GM12864 (cell line): ENCODE results near the gene SEPTIN2.

ENCODE experiments used
- DNase-seq: peaks from one replicate; pipeline ENCODE4 v3.0.0-alpha.2; 2011; ENCODE audit warnings: low read depth
- H3K4me3 ChIP-seq: 2 replicates; pipeline ENCODE4 v1.5.1; 2011; ENCODE audit warnings: mild to moderate bottlenecking, low read depth, low read length, control low read depth
- TF ChIP-seq, protein P1 (sequence below): IDR thresholded peaks from 2 replicates; pipeline ENCODE4 v1.5.1; 2011; ENCODE audit warnings: low read depth, mild to moderate bottlenecking, moderate library complexity, low read length, control low read depth, inconsistent platforms; ENCODE audit errors: missing control alignments

The SEPTIN2 gene

DNA sequence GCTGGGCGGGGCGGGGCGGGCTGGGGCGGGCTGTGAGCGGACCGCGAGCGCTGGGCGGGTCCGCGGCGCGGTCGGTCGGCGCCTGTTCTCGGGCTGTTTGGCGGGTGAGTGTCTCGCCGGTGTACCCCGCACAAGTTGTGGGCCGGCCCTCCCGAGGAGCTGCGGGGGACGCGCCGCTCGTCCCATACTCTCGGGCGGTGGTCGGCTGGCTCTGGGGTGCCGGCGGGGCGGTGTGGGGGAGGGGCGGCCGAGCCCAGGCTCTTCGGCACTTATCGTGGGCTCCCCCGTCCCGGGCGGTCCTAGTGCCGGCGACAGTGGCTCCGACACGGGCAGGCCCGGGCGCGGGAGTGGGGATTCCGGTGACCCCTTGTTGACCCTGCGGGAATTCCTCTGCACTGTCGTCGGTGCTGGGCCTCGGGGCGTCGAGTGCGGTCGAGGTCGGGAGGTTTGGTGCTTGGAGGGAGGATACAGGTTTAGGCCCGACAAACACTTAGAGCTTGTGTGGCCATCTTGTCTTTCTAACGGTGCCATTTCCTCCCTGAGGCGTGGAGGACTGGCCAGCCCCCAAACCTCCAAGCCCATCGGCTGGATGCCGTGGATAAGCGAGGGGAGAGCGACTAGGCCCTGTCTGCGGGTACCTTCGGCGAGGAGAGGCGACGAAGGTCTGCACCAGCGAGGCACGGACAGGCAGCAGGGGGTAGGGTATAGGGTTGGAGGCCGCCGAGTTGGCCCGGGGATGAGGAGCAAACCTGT lies at the start of gene SEPTIN2:
TSS of gene SEPTIN2 (plus strand) at position 47 of the 753 bp plus-strand sequence. CDS start 8,308 bp downstream, outside the sequence.
- TF ChIP-seq, protein P1, sequence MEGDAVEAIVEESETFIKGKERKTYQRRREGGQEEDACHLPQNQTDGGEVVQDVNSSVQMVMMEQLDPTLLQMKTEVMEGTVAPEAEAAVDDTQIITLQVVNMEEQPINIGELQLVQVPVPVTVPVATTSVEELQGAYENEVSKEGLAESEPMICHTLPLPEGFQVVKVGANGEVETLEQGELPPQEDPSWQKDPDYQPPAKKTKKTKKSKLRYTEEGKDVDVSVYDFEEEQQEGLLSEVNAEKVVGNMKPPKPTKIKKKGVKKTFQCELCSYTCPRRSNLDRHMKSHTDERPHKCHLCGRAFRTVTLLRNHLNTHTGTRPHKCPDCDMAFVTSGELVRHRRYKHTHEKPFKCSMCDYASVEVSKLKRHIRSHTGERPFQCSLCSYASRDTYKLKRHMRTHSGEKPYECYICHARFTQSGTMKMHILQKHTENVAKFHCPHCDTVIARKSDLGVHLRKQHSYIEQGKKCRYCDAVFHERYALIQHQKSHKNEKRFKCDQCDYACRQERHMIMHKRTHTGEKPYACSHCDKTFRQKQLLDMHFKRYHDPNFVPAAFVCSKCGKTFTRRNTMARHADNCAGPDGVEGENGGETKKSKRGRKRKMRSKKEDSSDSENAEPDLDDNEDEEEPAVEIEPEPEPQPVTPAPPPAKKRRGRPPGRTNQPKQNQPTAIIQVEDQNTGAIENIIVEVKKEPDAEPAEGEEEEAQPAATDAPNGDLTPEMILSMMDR: no peak
- no peak for DNase-seq

DNA sequence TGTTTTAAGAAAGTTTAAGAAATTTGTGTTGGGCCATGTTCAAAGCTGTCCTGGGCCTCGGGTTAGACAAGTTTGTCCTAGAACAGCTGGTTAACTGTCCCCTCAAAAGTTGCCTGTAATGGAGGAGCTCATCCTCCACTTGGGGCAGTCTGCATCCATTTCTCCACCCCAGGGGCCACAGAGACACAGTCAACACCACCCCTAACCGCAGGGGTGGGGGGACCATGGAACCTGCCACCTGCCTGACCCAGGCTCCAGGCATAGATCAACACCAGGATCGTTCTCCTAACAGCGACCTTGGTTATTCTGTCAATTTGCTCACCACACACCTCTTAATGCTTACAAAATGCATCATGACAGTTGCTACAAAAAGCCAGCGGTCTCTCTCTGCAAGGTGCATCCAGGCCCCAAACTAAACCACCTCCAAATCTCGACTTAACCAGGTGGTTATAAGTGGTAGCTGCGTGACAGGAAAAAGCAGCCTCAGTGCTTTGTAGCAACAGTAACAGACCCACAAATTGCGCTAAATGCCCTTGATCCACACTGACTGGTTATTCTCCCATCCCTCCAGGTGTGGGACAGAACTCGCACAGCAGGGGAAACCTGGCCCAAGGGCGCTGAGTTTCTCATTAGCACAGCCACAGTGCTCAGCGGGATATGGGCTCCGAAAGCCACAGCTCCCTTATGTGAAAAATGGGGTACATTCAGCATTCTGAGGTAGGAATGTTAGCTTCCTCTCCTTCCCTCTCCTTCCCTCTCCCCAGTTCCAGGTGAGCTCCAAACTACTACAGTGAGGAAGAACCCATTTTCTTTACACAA lies 48.3 kb upstream of the SEPTIN2 start:
- TF ChIP-seq, protein P1: peak; percentile 40
- H3K4me3 ChIP-seq: no peak overlapping the region

More for the DNA sequence above, at the start of gene SEPTIN2:
- H3K4me3 ChIP-seq: peak within 1 kb of the TSS; percentile 78

DNA sequence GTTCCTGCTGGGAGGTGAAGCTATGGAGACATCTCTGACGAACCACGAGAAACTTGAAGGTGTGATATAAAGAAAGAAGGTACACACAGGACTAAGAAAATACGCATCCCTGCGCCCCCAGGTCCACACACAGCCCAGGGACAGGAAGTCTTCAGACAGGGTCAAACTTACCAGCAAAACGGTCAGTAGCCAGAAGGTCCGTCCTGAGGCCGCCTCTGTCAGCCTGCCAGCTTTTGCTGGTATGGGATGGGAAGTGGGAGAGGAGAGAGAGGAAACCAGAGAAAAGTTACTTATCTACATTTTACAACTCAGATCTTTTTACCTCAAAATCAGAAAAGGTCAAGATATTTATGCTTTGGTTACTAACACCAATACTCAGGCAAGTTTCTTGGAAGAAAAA lies 47.4 kb upstream of the SEPTIN2 start:
- no peak for DNase-seq
- H3K4me3 ChIP-seq: no peak overlapping the region
- TF ChIP-seq, protein P1: no peak

More for the DNA sequence above, 48.3 kb upstream of the SEPTIN2 start:
- DNase-seq: no peak

DNA sequence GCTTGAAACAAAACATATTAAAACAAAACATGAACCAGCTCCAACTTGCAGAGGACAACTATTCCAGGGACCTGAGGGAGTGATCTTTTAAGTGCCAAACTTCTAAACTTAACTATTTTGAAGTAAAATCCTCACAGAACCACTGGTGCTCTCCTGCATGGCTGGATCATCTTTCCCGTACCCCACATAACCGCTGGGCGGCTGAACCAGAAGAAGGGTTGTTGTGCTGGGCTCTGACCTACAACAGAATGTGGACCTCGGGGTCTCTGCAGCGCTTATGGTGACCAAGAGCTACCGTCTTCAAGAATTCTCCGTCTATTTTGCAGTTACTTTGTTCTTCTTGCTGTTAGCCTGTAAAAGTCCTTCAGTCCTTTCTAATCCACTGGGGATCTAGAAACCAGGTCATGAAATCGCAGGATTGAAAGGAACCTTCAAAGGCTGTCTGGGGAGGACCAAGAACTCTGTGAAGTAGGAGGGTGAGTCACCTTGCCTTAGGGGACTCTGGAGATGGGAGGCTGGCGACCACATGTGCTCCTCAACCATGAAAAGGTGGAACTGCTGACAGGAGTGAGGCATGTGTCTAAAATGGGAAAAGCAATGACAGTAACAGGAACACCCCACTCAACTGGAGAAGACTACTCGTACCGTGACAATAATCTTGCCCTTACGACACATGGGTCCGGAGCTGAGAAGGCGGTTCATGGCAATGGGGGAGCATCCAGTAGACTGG lies 46.8 kb upstream of the SEPTIN2 start:
- TF ChIP-seq, protein P1: no peak

DNA sequence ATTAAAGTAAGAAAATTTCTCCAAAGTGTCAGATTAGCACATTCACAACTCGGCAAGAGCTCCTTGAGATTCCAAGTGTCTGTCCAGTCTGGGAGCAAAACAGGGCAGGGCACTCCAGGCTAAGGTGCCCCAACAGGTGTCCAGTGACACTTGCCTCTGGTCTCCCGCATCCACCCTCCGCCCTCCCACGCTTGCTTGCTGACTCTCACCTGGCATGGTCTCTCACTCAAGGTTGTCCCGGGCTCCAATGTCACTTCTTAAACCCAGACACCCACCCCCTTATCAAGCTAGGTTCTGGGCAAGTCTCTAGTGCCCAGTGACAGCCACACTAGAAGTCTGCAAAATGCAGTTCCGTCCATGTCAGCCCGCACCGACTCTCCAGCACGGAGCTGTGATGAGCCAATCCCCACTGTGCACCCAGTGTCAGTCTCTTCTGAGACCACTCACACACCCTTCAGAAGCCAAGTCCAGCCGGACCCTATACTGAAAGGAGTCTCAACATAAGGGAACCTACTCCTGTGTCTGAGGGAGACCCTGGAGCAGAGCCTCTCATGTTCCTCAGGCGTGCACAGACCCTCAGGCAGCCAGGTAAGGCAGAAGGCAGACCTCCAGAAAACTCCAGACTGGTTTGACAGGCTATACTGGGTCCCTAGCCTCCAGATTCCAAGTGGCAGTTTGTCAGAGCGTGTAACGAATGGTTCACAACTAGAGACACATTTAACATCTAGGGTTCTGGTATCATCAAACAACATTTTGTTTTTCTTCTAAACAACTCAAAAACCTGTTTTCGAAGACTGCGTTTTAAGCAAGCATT lies 45.8 kb upstream of the SEPTIN2 start:
- TF ChIP-seq, protein P1: no peak
- H3K4me3 ChIP-seq: no peak overlapping the region

More for the DNA sequence above, 46.8 kb upstream of the SEPTIN2 start:
- no peak for DNase-seq
- H3K4me3 ChIP-seq: no peak overlapping the region

DNA sequence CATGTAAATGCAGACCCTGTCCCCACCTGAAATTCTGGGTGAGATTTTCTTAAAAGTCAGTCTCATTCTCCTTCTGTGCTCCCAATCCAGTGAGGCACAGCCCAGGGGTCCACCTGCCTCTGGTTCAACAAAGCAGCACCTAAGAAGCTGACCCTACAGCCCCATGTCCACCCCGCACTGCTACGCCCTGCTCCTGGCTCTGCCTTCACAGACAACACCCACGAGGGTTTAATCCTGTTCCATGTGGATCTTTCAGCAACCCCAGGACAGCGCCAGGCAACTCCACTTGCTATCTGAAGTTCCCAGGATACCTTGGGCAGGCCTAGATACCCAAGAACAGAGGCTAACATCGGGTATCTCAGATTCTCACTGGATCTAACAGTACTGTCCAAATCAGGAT lies 45.2 kb upstream of the SEPTIN2 start:
- TF ChIP-seq, protein P1: no peak
- H3K4me3 ChIP-seq: peak overlapping the region; percentile 92; the same call in 1 of the 2 replicates
- no peak for DNase-seq

More for the DNA sequence above, 45.8 kb upstream of the SEPTIN2 start:
- no peak for DNase-seq
